GM10266 (cell line): ENCODE measurements around the gene WDFY2.

Experiments used
- DNase-seq: peaks from one replicate; pipeline ENCODE4 v3.0.0; 2012; ENCODE audit errors: extremely low spot score
- TF ChIP-seq, protein P1 (sequence below): IDR thresholded peaks from 2 replicates; pipeline ENCODE4 v1.5.1; 2012; ENCODE audit warnings: mild to moderate bottlenecking, low read depth; ENCODE audit not compliant: control insufficient read depth, insufficient read depth; ENCODE audit errors: missing control alignments

The WDFY2 gene

DNA sequence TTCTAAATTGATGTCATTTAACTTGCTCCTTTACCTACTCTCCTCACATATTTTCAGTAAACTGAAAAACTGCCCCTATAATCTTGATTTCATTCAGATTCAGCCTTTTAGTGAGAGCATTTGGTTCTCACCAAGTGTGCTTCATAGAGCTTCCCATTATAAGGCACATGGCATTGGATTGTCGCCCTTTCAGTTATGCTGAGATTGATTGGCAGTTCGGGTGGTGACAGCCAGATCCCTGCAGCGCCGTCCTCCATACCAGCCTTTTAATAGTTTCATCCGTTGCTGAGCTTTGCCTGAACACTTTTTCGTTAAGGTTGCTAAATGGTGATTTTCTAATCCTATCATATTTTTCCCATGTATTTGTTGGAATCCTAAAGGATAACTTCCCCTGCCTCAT is 139.3 kb downstream of the WDFY2 start:
- TF ChIP-seq, protein P1, sequence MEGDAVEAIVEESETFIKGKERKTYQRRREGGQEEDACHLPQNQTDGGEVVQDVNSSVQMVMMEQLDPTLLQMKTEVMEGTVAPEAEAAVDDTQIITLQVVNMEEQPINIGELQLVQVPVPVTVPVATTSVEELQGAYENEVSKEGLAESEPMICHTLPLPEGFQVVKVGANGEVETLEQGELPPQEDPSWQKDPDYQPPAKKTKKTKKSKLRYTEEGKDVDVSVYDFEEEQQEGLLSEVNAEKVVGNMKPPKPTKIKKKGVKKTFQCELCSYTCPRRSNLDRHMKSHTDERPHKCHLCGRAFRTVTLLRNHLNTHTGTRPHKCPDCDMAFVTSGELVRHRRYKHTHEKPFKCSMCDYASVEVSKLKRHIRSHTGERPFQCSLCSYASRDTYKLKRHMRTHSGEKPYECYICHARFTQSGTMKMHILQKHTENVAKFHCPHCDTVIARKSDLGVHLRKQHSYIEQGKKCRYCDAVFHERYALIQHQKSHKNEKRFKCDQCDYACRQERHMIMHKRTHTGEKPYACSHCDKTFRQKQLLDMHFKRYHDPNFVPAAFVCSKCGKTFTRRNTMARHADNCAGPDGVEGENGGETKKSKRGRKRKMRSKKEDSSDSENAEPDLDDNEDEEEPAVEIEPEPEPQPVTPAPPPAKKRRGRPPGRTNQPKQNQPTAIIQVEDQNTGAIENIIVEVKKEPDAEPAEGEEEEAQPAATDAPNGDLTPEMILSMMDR, result no peak
- no peak for DNase-seq

DNA sequence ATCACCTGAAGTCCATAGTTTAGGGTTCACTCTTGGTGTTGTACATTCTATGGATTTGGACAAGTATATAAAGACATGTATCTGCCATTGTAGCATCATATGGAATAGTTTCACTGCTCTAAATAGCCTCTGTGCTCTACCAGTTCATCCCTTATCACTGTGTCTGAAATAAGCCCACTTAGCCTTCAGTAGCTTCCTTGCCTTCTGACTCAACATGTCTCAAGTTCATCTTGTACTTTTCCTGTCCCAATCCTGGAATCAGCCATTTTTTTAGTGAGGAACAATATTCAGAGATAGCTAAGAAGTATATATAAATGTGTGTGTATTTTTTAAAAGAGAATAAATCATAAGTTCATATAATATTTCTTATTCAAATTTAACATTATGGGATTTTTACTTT is 140.5 kb downstream of the WDFY2 start:
- no peak for DNase-seq
- TF ChIP-seq, protein P1, result no peak

- DNase-seq, result no peak
- TF ChIP-seq, protein P1, result no peak
Observed at GRCh38 chr13:51726446-51727193, 142.4 kb downstream of the WDFY2 start.

- DNase-seq, result no peak
- TF ChIP-seq, protein P1, result no peak
Observed at GRCh38 chr13:51727634-51728274, 143.5 kb downstream of the WDFY2 start.

- TF ChIP-seq, protein P1, result no peak
- no peak for DNase-seq
Observed at GRCh38 chr13:51728275-51728673, 144.0 kb downstream of the WDFY2 start.

DNA sequence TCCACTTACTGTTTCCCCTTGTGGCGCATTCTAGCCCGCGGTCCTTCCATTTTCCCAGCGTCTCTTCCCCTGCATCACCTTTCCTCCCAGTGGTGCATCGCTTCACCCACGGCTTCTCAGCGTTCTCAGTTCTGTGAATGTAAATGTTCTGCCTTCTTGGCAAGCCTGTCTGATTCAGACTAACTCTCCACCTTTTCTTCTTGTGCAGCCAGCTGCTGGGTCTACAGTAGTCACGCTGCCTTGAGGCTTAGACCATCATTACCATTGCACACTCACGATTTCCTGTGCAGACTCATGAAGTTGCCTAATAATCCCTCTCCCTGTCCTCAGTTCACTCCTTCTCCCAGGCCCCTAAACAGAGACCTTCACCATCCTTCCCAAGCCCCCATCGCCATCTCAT is 144.7 kb downstream of the WDFY2 start:
- no peak for DNase-seq
- TF ChIP-seq, protein P1, result no peak

DNA sequence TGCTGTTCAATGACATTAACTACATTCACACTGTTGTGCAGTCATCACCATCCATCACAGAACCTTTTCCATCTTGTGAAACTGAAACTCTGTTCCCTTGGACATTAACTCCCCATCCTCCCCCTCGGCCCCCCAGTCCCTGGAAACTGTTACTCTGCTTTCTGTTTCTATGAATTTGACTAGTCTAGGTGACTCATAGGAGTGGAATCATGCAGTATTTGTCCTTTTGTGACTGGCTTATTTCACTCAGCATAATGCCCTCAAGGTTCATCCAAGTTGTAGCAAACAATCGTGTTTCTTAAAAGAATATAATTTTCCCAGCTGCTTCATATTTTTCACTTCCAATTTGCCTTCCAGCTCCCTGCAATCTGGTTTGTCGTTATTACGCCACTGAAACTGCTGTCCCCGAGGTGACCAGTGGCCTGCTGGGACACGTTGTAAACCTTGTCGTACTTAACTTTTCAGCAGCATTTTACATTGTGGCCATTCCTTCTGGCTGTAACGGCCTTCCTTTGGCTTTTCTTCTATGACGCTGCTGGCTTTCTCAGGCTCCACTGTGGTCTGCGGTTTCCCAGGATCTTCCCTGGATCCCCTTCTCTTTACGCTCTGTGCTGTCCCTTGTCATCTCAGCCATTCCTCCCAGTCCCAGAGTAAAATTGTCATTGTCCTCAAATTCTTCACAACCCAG is 145.7 kb downstream of the WDFY2 start:
- no peak for DNase-seq
- TF ChIP-seq, protein P1, result no peak
